Adrenal gland (tissue), 5 donors: ENCODE data around the gene POU5F2.

Experiments
- CTCF ChIP-seq, 6 experiments: fragments of 450-650 bp in 4 of 6; fragments of 200-600 bp in 2 of 6; sonication (generic) in 1 of 6; IDR thresholded peaks; 1 replicate in 5 of 6; 2 replicates in 1 of 6; pipeline versions ENCODE4 v1.5.1 to v1.8.0; 2016 to 2021; ENCODE audit warnings: antibody characterized with exemption in 6 of 6, mild to moderate bottlenecking in 2 of 6, moderate library complexity in 1 of 6
- POLR2A ChIP-seq, 2 donors: fragments of 450-650 bp; IDR thresholded peaks; one replicate each; pipeline ENCODE4 v1.6.1; 2017; ENCODE audit warnings: antibody characterized with exemption in 2 of 2, mild to moderate bottlenecking in 2 of 2, moderate library complexity in 1 of 2
- donor health status: DM: no; HTN: no; CAD: no.

- TF ChIP-seq CTCF (IDR thresholded peaks at IDR 0.05) (no peak), POLR2A (IDR thresholded peaks at IDR 0.05) (no peak)
These were observed 36.4 kb downstream of the POU5F2 start for GRCh38 chr5:93704996-93705395.
